Globus pallidus (tissue), 1 donor: ENCODE data around the gene SBF2.
"Not testable (repeated sequence)": the region's sequence is repeated elsewhere in the genome, so short reads cannot be mapped to it uniquely, and the experiment has no call there.

Experiments
- DNase-seq: peaks from one replicate; pipeline ENCODE4 v3.0.0-alpha.2; 2015; ENCODE audit warnings: low spot score

Gene SBF2

GRCh38 chr11:10117709-10118351 is 176.2 kb downstream of the SBF2 start:
- no peak for DNase-seq

- DNase-seq, result no peak
Measured at GRCh38 chr11:10116588-10116987, 177.4 kb downstream of the SBF2 start.

- no peak for DNase-seq
Measured at GRCh38 chr11:10114593-10115404, 179.2 kb downstream of the SBF2 start.

- no peak for DNase-seq
Measured at GRCh38 chr11:10113852-10114251, 180.2 kb downstream of the SBF2 start.

- no peak for DNase-seq
Measured at GRCh38 chr11:10109806-10110205, 184.2 kb downstream of the SBF2 start.

- no peak for DNase-seq
Measured at GRCh38 chr11:10108915-10109680, 184.9 kb downstream of the SBF2 start.

- no peak for DNase-seq
Measured at GRCh38 chr11:10107497-10107896, 186.5 kb downstream of the SBF2 start.

- DNase-seq, result no peak
Measured at GRCh38 chr11:10097615-10098014, 196.4 kb downstream of the SBF2 start.

- no peak for DNase-seq
Measured at GRCh38 chr11:10096987-10097386, 197.0 kb downstream of the SBF2 start.

- DNase-seq, result no peak
Measured at GRCh38 chr11:10095412-10096208, 198.4 kb downstream of the SBF2 start.

GRCh38 chr11:10092426-10092825 is 201.6 kb downstream of the SBF2 start:
- DNase-seq, result no peak

GRCh38 chr11:10091314-10092045 is 202.5 kb downstream of the SBF2 start:
- DNase-seq, result no peak

GRCh38 chr11:10087923-10088225 is 206.1 kb downstream of the SBF2 start:
- DNase-seq, result not testable (repeated sequence)

GRCh38 chr11:10087186-10087922 is 206.7 kb downstream of the SBF2 start:
- DNase-seq, result no peak

GRCh38 chr11:10080138-10080537 is 213.9 kb downstream of the SBF2 start:
- no peak for DNase-seq

GRCh38 chr11:10076458-10077141 is 217.4 kb downstream of the SBF2 start:
- no peak for DNase-seq

- DNase-seq, result no peak
Measured at GRCh38 chr11:10075141-10075540, 218.9 kb downstream of the SBF2 start.

- DNase-seq, result no peak
Measured at GRCh38 chr11:10072841-10073240, 221.2 kb downstream of the SBF2 start.

- DNase-seq, result no peak
Measured at GRCh38 chr11:10072142-10072541, 221.9 kb downstream of the SBF2 start.

GRCh38 chr11:10067629-10068300 is 226.3 kb downstream of the SBF2 start:
- no peak for DNase-seq
